Body of pancreas (tissue), 4 donors: ENCODE data around the gene LRRC28. TPM values are rescaled to one million over a fixed set of nuclear protein-coding genes. Genes with fewer than 3 reads are reported as not detected.

Source experiments
- ATAC-seq: fragments of 150-250 bp; one replicate; pipeline ENCODE4 v1.9.1; 2016
- DNase-seq, 4 donors: peaks; one replicate each; pipeline ENCODE4 v3.0.0-alpha.2; 2019
- H3K27ac ChIP-seq, 4 donors: fragments of 200-600 bp; sonication (generic); 1 replicate in 3 of 4; 2 replicates in 1 of 4; pipeline versions ENCODE4 v1.5.1 to v1.6.1; 2016 to 2019; ENCODE audit warnings: mild to moderate bottlenecking in 1 of 4, mixed read lengths in 1 of 4, moderate library complexity in 1 of 4
- H3K27me3 ChIP-seq, 2 donors: fragments of 200-600 bp; sonication (generic); one replicate each; pipeline ENCODE4 v1.6.0; 2016; ENCODE audit warnings: mild to moderate bottlenecking in 1 of 2
- H3K36me3 ChIP-seq, 2 donors: fragments of 200-600 bp; sonication (generic); replicated peaks in 1 of 2; 2 replicates each; pipeline ENCODE4 v1.5.1; 2016; ENCODE audit warnings: low read depth in 2 of 2; ENCODE audit not compliant: insufficient read depth in 1 of 2
- H3K4me1 ChIP-seq: fragments of 200-600 bp; sonication (generic); one replicate; pipeline ENCODE4 v1.6.0; 2016
- H3K4me3 ChIP-seq, 2 donors: fragments of 200-600 bp; sonication (generic); 1 replicate in 1 of 2; 2 replicates in 1 of 2; pipeline ENCODE4 v1.5.1; 2016 to 2019
- H3K9me3 ChIP-seq, 3 donors: fragments of 200-600 bp; sonication (generic); 1 replicate in 2 of 3; 2 replicates in 1 of 3; pipeline ENCODE4 v1.5.1; 2016
- CTCF ChIP-seq, 7 experiments: fragments of 450-650 bp in 4 of 7; fragments of 200-600 bp in 3 of 7; sonication (generic) in 3 of 7; IDR thresholded peaks; one replicate each; pipeline ENCODE4 v1.5.1; 2016 to 2019; ENCODE audit warnings: antibody characterized with exemption in 7 of 7
- POLR2A ChIP-seq, 3 donors: fragments of 450-650 bp; IDR thresholded peaks; one replicate each; pipeline ENCODE4 v1.6.1; 2016; ENCODE audit warnings: antibody characterized with exemption in 3 of 3, mild to moderate bottlenecking in 2 of 3
- WGBS, 2 donors: methylation state at CpG; one replicate each; pipeline ENCODE4 v1.1.5; 2017; 5-methylcytosine and 5-hydroxymethylcytosine counted together
- intact Hi-C: fragments of 100-400 bp; cut with DNase I; formaldehyde crosslinking; loops from one replicate; pipeline ENCODE4 v1.15.1; 2023
- total RNA-seq, 2 donors: library from RNA; depleted of rRNA; stranded (reverse); fragments of >200 nt; gene quantifications; one replicate each; pipeline ENCODE4 v1.1.0, GENCODE V29; 2016

Gene LRRC28
- total RNA-seq, 2 donors from 2014 or later: 13.0 to 59.3 TPM

GRCh38 chr15:99331381-99331780 is 80.1 kb downstream of the LRRC28 start:
- no peak for ATAC-seq
- Histone ChIP-seq H3K4me3 (no peak overlapping the region), H3K27ac (no peak overlapping the region), H3K4me1 (no peaks in the 10 kb centered on the region), H3K27me3 (no peaks in the 10 kb centered on the region), H3K36me3 (no peaks in the 10 kb centered on the region), H3K9me3 (no peaks in the 10 kb centered on the region)
- 94 to 98% methylated on average over 2 of the region's 2 CpGs for WGBS, 2 donors
- intact Hi-C loops: no loop called here
- DNase-seq: no peak
- TF ChIP-seq CTCF (IDR thresholded peaks at IDR 0.05): no peak
- TF ChIP-seq POLR2A (IDR thresholded peaks at IDR 0.05): no peak

GRCh38 chr15:99333413-99333812 is 82.1 kb downstream of the LRRC28 start:
- TF ChIP-seq POLR2A (IDR thresholded peaks at IDR 0.05) (no peak), CTCF (IDR thresholded peaks at IDR 0.05) (no peak)
- Histone ChIP-seq H3K36me3 (no peaks in the 10 kb centered on the region), H3K4me3 (no peak overlapping the region), H3K9me3 (no peaks in the 10 kb centered on the region), H3K4me1 (no peaks in the 10 kb centered on the region), H3K27me3 (no peaks in the 10 kb centered on the region), H3K27ac (no peak overlapping the region)
- DNase-seq (no peak), ATAC-seq (no peak)
- intact Hi-C loops: no loop called here

- WGBS, 2 donors: 89 to 91% methylated on average over 8 of the region's 8 CpGs
- no peak for TF ChIP-seq CTCF (IDR thresholded peaks at IDR 0.05)
- no peak for TF ChIP-seq POLR2A (IDR thresholded peaks at IDR 0.05)
- no peaks in the 10 kb centered on the region for H3K36me3 ChIP-seq
- DNase-seq: no peak
- intact Hi-C loops: no loop called here
- H3K27ac ChIP-seq: no peak overlapping the region
- no peak for ATAC-seq
- no peak overlapping the region for H3K4me3 ChIP-seq
- H3K27me3 ChIP-seq: no peaks in the 10 kb centered on the region
- no peaks in the 10 kb centered on the region for H3K9me3 ChIP-seq
- no peaks in the 10 kb centered on the region for H3K4me1 ChIP-seq
These were observed 82.7 kb downstream of the LRRC28 start for GRCh38 chr15:99333981-99334380.

GRCh38 chr15:99335508-99335907 is 84.2 kb downstream of the LRRC28 start:
- no peak overlapping the region for H3K4me3 ChIP-seq
- no peaks in the 10 kb centered on the region for H3K27me3 ChIP-seq
- no peaks in the 10 kb centered on the region for H3K9me3 ChIP-seq
- no peaks in the 10 kb centered on the region for H3K4me1 ChIP-seq
- TF ChIP-seq CTCF (IDR thresholded peaks at IDR 0.05): no peak
- TF ChIP-seq POLR2A (IDR thresholded peaks at IDR 0.05): no peak
- H3K36me3 ChIP-seq: no peaks in the 10 kb centered on the region
- intact Hi-C loops: no loop called here
- no peak for ATAC-seq
- DNase-seq: no peak
- H3K27ac ChIP-seq: no peak overlapping the region

DNA sequence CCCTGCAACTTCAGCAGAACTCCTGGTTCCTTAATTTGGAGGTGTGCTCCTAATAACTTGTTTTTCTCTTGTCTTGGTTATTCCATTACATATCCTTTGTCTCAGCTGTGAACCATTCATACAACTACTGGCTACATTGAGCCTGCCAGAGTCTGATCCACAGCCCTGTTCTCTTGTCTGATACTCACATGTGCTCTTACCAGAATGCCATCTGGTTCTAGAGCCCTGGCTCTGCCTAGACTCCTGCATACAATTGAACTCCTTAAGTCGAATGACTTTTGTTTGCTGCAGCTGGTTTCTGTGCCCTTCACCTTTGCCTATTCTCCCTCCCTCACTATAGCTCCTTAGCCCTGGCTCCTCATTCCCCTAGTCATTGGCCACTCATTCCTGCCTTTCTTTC is 85.5 kb downstream of the LRRC28 start:
- Histone ChIP-seq H3K36me3 (no peaks in the 10 kb centered on the region), H3K9me3 (no peaks in the 10 kb centered on the region), H3K4me1 (no peaks in the 10 kb centered on the region), H3K27me3 (no peaks in the 10 kb centered on the region), H3K4me3 (no peak overlapping the region), H3K27ac (no peak overlapping the region)
- no peak for ATAC-seq
- WGBS, 2 donors: 33 to 52% methylated on average over 1 of the region's 1 CpG
- TF ChIP-seq POLR2A (IDR thresholded peaks at IDR 0.05): no peak
- TF ChIP-seq CTCF (IDR thresholded peaks at IDR 0.05): no peak
- intact Hi-C loops: no loop called here
- DNase-seq: no peak
